Panc1 (cell line): ENCODE results near the gene COG2. TPM values are rescaled to one million over a fixed set of nuclear protein-coding genes. Genes with fewer than 3 reads are reported as not detected.

Experiments
- ATAC-seq: fragments of 200-7000 bp; cut with Tn5 transposase; 2 replicates; pipeline ENCODE4 v1.9.1; 2020; ENCODE audit warnings: mild to moderate bottlenecking, moderate library complexity
- BruUV-seq: library from RNA; stranded (reverse); fragments of 400-500 nt; replicated peaks from 2 replicates; lab custom pipeline; 2021; lab: Mats Ljungman, UMichigan
- CTCF ChIA-PET: fragments of 300-600 bp; sonication (Branson Sonifier 250); formaldehyde crosslinking; loops from one replicate; lab custom pipeline; 2022; ENCODE audit warnings: antibody characterized with exemption; lab: Charles Lee
- POLR2A ChIA-PET: fragments of 300-600 bp; sonication (Branson Sonifier 250); formaldehyde crosslinking; loops from one replicate; lab custom pipeline; 2022; ENCODE audit warnings: antibody characterized with exemption; lab: Charles Lee
- DNase-seq: peaks from one replicate; pipeline ENCODE4 v3.0.0-alpha.2; 2010; ENCODE audit warnings: low read depth, low spot score
- H3K27ac ChIP-seq: 2 replicates; pipeline ENCODE4 v1.5.1; 2011; ENCODE audit warnings: mild to moderate bottlenecking, low read length, inconsistent platforms
- H3K27me3 ChIP-seq: fragments of 200-500 bp; sonication (Bioruptor generic); 2 replicates; pipeline ENCODE4 v1.6.0; 2014; ENCODE audit warnings: low read length, inconsistent platforms; ENCODE audit not compliant: control insufficient read depth, insufficient read depth
- H3K36me3 ChIP-seq: fragments of 200-500 bp; sonication (Bioruptor generic); 2 replicates; pipeline ENCODE4 v1.5.1; 2014; ENCODE audit warnings: inconsistent platforms, mild to moderate bottlenecking, low read length, moderate library complexity; ENCODE audit not compliant: control insufficient read depth, insufficient read depth
- H3K4me1 ChIP-seq: 2 replicates; pipeline ENCODE4 v1.5.1; 2011; ENCODE audit warnings: inconsistent platforms, mild to moderate bottlenecking, low read length, moderate library complexity; ENCODE audit not compliant: control insufficient read depth, insufficient read depth
- H3K4me3 ChIP-seq, 2 experiments: 2 replicates each; pipeline ENCODE4 v1.5.1; 2011 to 2012; ENCODE audit warnings: low read depth in 2 of 2, low read length in 2 of 2, mild to moderate bottlenecking in 2 of 2, inconsistent platforms in 1 of 2, moderate library complexity in 1 of 2
- H3K9me3 ChIP-seq: fragments of 200-500 bp; sonication (Bioruptor generic); 2 replicates; pipeline ENCODE4 v1.5.1; 2014; ENCODE audit warnings: low read depth, mild to moderate bottlenecking, inconsistent platforms, low read length, moderate library complexity; ENCODE audit not compliant: control insufficient read depth, insufficient read depth
- CTCF ChIP-seq: fragments of 450-650 bp; IDR thresholded peaks from 2 replicates; pipeline ENCODE4 v1.5.1; 2017; ENCODE audit warnings: mild to moderate bottlenecking
- POLR2AphosphoS5 ChIP-seq: IDR thresholded peaks from 2 replicates; pipeline ENCODE4 v1.6.1; 2012; ENCODE audit warnings: mild to moderate bottlenecking, low read depth, low read length, moderate library complexity
- REST ChIP-seq, 2 experiments: IDR thresholded peaks; 2 replicates each; pipeline ENCODE4 v1.6.1; 2011 to 2012; ENCODE audit warnings: low read depth in 2 of 2, control low read depth in 1 of 2, low read length in 1 of 2, mild to moderate bottlenecking in 1 of 2, moderate library complexity in 1 of 2; ENCODE audit not compliant: insufficient read depth in 1 of 2
- SIN3A ChIP-seq: IDR thresholded peaks from 2 replicates; pipeline ENCODE4 v1.6.1; 2012; ENCODE audit warnings: low read depth, mild to moderate bottlenecking, low read length, moderate library complexity, borderline replicate concordance; ENCODE audit not compliant: insufficient read depth
- TCF7L2 ChIP-seq: IDR thresholded peaks from 2 replicates; pipeline ENCODE4 v1.6.1; 2011; ENCODE audit warnings: mild to moderate bottlenecking, low read depth, low read length, inconsistent platforms
- in situ Hi-C: cut with HindIII; loops from 2 replicates; pipeline ENCODE4 v1.10.0; 2016; ENCODE audit warnings: low sequenced_read_pairs, low pct_unique_long_range_greater_than_20kb
- intact Hi-C: fragments of 100-400 bp; cut with micrococcal nuclease; formaldehyde crosslinking; loops from one replicate; pipeline ENCODE4 v1.10.0; 2022; ENCODE audit not compliant: unreplicated experiment
- total RNA-seq: library from RNA; stranded (reverse); gene quantifications from one replicate; pipeline ENCODE4 v1.2.1, GENCODE V29; 2021; ENCODE audit not compliant: unreplicated experiment

Gene COG2
- total RNA-seq, 1 experiment from 2014 or later, result 20.5 TPM

DNA sequence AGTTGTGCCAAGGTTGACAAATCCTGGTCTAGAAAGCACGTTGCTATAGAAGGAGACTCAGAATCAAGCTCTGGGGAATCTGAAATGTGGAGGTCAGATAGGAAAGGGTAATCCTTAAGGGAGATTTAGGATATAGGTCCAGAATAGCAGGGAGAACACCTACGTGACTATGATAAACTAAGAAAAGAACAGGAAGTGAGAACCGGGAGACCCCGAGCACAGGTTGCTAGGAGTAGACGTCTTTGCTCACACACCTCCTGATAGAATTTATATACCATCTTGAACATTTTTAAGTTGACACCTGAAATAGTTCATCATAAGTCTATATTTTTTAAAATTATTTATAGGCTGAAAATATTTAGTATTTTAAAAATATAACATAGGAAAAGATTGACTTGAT is 7.9 kb upstream of the COG2 start:
- CTCF ChIA-PET, result no interaction called here
- ATAC-seq, result no peak

GRCh38 chr1:230636575-230637148 is 5.6 kb upstream of the COG2 start:
- Histone ChIP-seq H3K9me3 (no peaks in the 10 kb centered on the region), H3K27ac (no peak overlapping the region), H3K4me1 (no peaks in the 10 kb centered on the region), H3K36me3 (no peaks in the 10 kb centered on the region), H3K27me3 (peaks cover 17% of the 10 kb centered on the region), H3K4me3 (no peak overlapping the region)
- ATAC-seq (no peak), DNase-seq (no peak)
- in situ Hi-C loops, result no loop called here
- intact Hi-C loops, result loop anchor here (10.0 kb wide), 1 partner anchor 578 kb away; no protein-coding TSS in a partner anchor
- ChIA-PET CTCF (no interaction called here), POLR2A (no interaction called here)
- TF ChIP-seq SIN3A (no peak), TCF7L2 (no peak), CTCF (no peak), POLR2AphosphoS5 (no peak), REST (IDR thresholded peaks at IDR 0.05; ENCODE audit: insufficient read depth in 1 of 2, low read depth in 2 of 2, low read length in 1 of 2) (no peak)
- no TSS peak for BruUV-seq

More for the DNA sequence above, 7.9 kb upstream of the COG2 start:
- no TSS peak for BruUV-seq
- H3K9me3 ChIP-seq, result no peaks in the 10 kb centered on the region
- no peak for DNase-seq
- no peaks in the 10 kb centered on the region for H3K4me1 ChIP-seq
- no peak for TF ChIP-seq REST (IDR thresholded peaks at IDR 0.05; ENCODE audit: insufficient read depth in 1 of 2, low read depth in 2 of 2, low read length in 1 of 2)
- H3K27me3 ChIP-seq, result peaks cover 16% of the 10 kb centered on the region
- intact Hi-C loops, result loop anchor here (5.0 to 10.0 kb wide), 2 partner anchors 158 to 580 kb away; no protein-coding TSS in a partner anchor
- H3K4me3 ChIP-seq, result no peak overlapping the region
- H3K27ac ChIP-seq, result no peak overlapping the region
- in situ Hi-C loops, result no loop called here
- POLR2A ChIA-PET, result no interaction called here
- H3K36me3 ChIP-seq, result no peaks in the 10 kb centered on the region
